ENCODE measurements around the gene LTB. TPM values are rescaled to one million over a fixed set of nuclear protein-coding genes. Genes with fewer than 3 reads are reported as not detected.

LTB gene
- total and polyA plus RNA-seq, 2 of the 13 experiments (the other 11 are each of a cell fraction or from before 2014, with no cell fraction given): 0.09 to 0.22 TPM

GRCh38 chr6:31619805-31620585 is 37.8 kb upstream of the LTB start (continued):
- TF ChIP-seq ZNF362 (CRISPR knock-in tag; IDR thresholded peaks at IDR 0.05; ENCODE audit: borderline replicate concordance) (peak; percentile 97), ZNF224 (CRISPR knock-in tag; IDR thresholded peaks at IDR 0.05) (no peak; the same call in 1 of the 2 replicates), MAFF (IDR thresholded peaks at IDR 0.05; ENCODE audit: low read depth, low read length) (peak; percentile 30; the same call in 1 of the 2 replicates), KDM4B (CRISPR knock-in tag; IDR thresholded peaks at IDR 0.05) (no peak; the same call in 1 of the 2 replicates), SIX4 (CRISPR knock-in tag; IDR thresholded peaks at IDR 0.05) (peak; percentile 71; the same call in 1 of the 2 replicates), ZKSCAN5 (CRISPR knock-in tag; IDR thresholded peaks at IDR 0.05) (no peak), ZNF75D (CRISPR knock-in tag; IDR thresholded peaks at IDR 0.05; ENCODE audit: borderline replicate concordance) (no peak; the same call in 1 of the 2 replicates), ZNF747 (CRISPR knock-in tag; IDR thresholded peaks at IDR 0.05; ENCODE audit: borderline replicate concordance) (no peak; the same call in 1 of the 2 replicates), SNAI1 (CRISPR knock-in tag; IDR thresholded peaks at IDR 0.05; ENCODE audit: borderline replicate concordance) (peak; percentile 9; the same call in 1 of the 2 replicates), GFI1 (CRISPR knock-in tag; IDR thresholded peaks at IDR 0.05; ENCODE audit: borderline replicate concordance) (peak; percentile 52), NFKBIZ (CRISPR knock-in tag; IDR thresholded peaks at IDR 0.05) (0 out of 2 replicates have a peak, but pooled peaks have one; percentile 34), ZNF879 (CRISPR knock-in tag; IDR thresholded peaks at IDR 0.05) (peak; percentile 12; the same call in 1 of the 2 replicates), EED (CRISPR knock-in tag; IDR thresholded peaks at IDR 0.05) (no peak), STAT5B (CRISPR knock-in tag; IDR thresholded peaks at IDR 0.05) (no peak), KLF11 (CRISPR knock-in tag; IDR thresholded peaks at IDR 0.05) (peak; percentile 89), MTF1 (CRISPR knock-in tag; IDR thresholded peaks at IDR 0.05) (peak; percentile 47; the same call in 1 of the 2 replicates), TEAD2 (CRISPR knock-in tag; IDR thresholded peaks at IDR 0.05) (no peak)
- TF ChIP-seq, protein P1, sequence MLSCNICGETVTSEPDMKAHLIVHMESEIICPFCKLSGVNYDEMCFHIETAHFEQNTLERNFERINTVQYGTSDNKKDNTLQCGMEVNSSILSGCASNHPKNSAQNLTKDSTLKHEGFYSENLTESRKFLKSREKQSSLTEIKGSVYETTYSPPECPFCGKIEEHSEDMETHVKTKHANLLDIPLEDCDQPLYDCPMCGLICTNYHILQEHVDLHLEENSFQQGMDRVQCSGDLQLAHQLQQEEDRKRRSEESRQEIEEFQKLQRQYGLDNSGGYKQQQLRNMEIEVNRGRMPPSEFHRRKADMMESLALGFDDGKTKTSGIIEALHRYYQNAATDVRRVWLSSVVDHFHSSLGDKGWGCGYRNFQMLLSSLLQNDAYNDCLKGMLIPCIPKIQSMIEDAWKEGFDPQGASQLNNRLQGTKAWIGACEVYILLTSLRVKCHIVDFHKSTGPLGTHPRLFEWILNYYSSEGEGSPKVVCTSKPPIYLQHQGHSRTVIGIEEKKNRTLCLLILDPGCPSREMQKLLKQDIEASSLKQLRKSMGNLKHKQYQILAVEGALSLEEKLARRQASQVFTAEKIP (CRISPR knock-in tag; IDR thresholded peaks at IDR 0.05; ENCODE audit: borderline replicate concordance): no peak
- TF ChIP-seq, protein P2, sequence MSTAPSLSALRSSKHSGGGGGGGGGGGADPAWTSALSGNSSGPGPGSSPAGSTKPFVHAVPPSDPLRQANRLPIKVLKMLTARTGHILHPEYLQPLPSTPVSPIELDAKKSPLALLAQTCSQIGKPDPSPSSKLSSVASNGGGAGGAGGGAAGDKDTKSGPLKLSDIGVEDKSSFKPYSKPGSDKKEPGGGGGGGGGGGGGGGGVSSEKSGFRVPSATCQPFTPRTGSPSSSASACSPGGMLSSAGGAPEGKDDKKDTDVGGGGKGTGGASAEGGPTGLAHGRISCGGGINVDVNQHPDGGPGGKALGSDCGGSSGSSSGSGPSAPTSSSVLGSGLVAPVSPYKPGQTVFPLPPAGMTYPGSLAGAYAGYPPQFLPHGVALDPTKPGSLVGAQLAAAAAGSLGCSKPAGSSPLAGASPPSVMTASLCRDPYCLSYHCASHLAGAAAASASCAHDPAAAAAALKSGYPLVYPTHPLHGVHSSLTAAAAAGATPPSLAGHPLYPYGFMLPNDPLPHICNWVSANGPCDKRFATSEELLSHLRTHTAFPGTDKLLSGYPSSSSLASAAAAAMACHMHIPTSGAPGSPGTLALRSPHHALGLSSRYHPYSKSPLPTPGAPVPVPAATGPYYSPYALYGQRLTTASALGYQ (CRISPR knock-in tag; IDR thresholded peaks at IDR 0.05): no peak
